COR-L47 (cell line): Measurements from ENCODE around the gene TNNI3K.

Source experiments
- DNase-seq: peaks from one replicate; lab custom pipeline; 2025; lab: John Stamatoyannopoulos, UW

Gene TNNI3K

DNA sequence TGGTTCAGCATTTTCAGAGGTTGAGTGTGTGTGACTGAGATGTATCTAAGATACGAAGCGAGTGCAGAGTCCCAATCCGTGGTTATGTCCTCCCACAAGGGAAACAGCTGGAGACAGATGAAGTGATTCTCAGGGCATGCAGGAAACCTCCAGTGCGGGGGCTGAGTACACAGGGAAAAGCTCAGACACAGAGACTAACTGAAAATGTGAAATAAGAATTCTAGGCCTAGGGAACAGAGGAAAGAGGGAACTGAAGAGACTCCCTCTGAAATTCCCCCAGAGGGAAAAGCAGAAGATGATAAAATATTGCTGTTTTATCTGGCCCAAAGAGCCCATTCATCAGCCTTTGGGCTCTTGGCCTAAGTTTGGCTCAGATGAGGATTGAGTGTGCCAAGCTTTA lies 160.4 kb downstream of the TNNI3K start:
- no peak for DNase-seq

DNA sequence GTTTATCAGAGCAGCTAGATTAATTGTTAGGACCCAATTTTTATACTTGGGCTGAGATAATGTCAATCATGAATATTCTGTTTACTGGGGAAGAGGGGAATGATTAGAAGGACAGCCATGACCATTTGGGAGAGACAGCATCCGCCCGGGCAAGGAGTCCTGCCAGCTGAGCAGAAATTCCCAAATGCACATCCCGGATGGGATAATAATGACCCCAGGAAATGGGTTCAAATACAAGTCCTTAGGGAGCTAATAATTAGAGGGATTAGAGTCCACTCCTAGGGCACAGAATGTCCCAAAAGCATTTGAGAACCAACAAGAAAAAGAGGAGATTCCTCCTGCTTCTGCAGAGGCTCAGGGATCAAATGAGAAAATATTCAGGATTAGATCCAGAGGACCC lies 161.3 kb downstream of the TNNI3K start:
- no peak for DNase-seq

DNA sequence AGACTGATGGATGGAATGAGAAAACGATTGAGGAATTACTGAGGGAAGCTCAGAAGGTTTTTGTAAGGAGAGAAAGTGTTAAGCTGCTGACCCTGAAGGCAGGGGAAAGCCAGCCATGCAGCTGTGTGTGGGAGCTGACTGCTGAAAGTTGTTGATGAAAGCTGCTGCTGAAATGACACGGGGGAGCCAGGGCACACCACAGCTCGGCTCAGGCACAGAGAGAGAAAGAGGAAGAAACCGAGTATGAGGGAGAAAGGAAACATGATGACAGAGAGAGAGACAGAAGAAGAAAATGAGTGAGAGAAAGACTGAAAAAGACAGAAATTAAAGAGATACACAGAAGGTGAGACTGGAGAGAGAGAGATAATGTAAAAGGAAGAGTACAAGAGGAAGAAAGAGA lies 161.7 kb downstream of the TNNI3K start:
- DNase-seq: no peak

DNA sequence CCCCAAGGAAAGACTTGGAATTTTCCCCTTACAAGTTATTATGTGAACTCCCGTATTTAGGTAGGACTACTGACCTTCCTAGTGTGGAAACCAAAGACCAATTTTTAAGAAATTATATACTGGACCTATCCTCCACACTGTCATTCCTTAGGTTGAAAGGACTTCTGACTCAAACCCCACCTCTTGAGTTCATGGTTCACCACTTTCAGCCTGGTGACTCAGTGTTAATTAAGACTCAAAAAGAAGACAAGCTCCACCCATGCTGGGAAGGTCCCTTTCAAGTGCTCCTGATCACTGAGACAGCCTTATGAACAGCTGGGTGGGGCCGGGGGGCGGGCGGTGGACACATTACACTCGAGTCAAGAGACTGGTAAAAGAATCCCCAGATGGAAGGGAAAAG lies 164.1 kb downstream of the TNNI3K start:
- DNase-seq: no peak

- no peak for DNase-seq
Observed at GRCh38 chr1:74402873-74403272, 167.7 kb downstream of the TNNI3K start.

- DNase-seq: no peak
Observed at GRCh38 chr1:74403606-74404005, 168.4 kb downstream of the TNNI3K start.

GRCh38 chr1:74406759-74407158 lies 171.6 kb downstream of the TNNI3K start:
- no peak for DNase-seq

DNA sequence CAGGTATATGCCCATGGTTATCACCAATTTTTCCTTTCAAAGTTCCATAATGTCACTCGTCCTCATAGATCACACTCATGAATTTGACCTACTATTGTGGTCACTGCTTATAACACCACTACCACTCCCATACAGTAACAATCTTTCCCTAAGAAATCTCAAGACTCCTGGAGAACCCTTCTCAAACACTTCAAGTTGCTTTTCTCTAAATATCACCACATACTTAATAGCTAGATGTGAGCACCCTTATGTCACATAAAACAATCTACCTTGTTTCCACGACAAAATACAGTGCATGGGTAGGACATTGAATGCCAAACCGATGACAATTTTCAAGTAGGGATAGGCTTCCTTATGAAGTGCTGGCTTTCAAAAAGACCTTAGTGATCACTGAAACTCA lies 172.7 kb downstream of the TNNI3K start:
- DNase-seq: no peak

DNA sequence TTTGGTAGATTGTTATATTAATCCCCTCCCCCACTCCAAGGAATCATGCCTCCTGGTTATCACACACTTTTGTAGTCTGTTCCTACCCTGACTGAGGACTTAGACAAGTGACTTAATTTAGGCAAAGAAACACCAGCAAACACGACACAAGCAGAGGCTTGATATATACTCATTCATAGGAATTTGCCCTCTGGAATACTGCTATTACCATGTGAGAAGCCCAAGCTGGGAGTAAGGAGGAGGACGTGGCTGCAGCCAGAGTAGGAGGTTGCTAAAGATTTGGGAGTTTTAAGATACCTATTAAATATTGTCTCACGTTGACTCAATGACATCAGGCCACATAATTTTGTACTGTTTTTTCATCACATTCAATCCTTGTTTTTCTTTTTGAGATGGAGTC lies 177.1 kb downstream of the TNNI3K start:
- DNase-seq: no peak

GRCh38 chr1:74415935-74416334 lies 180.7 kb downstream of the TNNI3K start:
- DNase-seq: no peak

DNA sequence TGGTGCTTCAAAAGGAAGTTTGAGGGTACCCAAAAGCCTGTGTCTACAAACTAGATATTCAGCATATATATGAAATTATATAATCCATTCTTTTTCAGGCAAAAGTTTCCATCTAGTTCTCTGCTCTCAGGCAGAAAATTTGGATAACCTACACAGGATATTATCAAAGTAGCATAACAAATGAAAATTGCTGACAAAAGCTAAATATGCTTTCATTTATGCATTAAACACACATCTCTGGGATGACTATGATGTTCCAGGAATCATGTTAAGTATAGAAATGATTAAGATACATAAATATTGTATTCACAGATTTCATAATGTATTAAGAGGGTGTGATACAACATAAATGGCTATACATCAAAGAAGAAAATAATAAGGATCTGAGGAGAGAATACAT lies 184.4 kb downstream of the TNNI3K start:
- DNase-seq: no peak

DNA sequence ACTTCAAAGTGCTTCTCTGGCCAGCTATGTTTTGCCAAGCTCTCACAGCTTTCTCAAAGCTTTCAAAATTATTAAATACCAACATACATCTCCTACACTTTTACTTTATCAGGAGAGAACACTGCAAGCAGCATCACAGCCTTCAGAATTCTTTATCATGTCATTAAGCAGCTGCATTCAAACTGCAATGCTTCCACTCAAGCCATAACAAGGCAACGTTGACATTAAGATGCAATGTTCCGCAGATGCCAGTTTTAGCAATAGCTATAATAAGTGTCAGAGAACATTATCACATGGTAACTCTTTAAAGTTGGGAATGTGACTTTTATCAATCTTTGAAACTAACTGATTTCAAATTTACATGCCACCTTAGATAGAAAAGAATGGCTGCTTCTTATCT lies 185.3 kb downstream of the TNNI3K start:
- no peak for DNase-seq

- DNase-seq: no peak
Observed at GRCh38 chr1:74422421-74423292, 187.5 kb downstream of the TNNI3K start.

DNA sequence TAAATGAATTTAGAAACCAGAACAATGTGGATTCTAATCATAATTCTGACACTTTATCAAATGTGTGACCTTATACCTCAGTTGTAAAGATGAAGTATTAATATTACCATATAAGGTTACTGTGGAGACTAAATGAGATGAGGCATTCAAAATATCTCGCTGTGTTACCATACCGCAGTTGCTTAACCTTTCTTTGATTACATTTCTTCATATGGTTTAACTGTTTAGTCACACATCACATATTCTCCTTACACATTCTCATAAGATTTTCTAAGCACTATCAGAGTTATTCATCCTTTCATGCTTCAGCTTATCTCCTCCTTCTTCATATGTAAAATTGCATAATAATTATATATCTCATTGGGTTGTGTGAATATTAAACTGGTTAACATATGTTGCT lies 188.3 kb downstream of the TNNI3K start:
- DNase-seq: no peak

GRCh38 chr1:74425676-74426075 lies 190.5 kb downstream of the TNNI3K start:
- no peak for DNase-seq

DNA sequence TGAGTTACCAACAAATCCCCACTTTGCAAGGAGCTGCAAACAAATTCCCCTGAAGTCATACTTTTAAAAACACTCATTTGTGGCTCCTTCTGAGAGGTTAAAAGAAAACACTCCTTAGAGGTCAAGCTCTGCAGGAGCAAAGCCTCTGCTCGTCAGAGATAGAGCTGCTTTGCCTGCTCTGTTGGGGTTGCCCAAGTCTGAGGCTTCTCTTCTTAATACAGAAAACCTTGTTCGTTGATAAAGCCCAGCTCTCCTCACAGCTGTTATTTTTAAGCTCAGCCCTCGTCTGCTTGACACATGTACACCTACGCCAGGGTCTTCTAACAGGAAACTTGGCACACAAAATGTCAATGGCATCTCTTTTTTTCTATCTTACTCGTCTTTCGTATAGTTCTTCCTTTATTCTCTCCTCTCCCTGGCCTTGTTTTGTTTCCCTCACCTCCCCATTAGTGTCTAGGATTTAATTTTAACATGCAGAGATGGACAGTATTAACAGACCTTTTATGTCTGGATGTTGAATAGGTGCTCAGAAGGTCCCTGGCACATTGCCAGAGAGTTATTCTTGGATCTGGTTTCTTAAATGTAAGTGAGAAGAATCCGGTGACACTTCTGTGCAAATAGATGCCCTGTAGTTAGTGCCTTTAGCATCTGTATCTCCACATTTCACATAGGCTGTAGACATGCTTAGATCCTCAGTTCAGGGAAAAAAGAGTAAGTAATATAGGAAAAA lies 191.2 kb downstream of the TNNI3K start:
- DNase-seq: peak; percentile 63

DNA sequence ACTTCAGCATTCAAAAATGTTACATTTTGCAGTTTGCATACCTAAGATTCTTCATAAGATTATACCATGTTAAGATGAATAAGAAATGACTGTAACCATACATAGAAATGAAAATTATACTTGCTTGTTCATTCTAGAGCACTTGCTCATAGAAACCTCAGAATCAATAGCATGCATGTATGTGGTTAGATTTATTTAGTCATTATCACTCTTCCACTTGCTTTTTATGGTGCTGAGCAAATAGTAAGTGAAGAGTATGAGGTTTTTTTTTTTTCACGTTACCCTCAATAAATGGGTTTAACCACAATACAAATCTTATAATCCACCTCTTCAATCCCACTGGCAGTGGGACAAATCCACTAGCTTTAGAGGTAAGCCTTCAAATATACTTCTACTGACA lies 192.5 kb downstream of the TNNI3K start:
- no peak for DNase-seq

- peak; percentile 89 for DNase-seq
Observed at GRCh38 chr1:74429580-74429979, 194.4 kb downstream of the TNNI3K start.

GRCh38 chr1:74430342-74430934 lies 195.3 kb downstream of the TNNI3K start:
- DNase-seq: no peak

DNA sequence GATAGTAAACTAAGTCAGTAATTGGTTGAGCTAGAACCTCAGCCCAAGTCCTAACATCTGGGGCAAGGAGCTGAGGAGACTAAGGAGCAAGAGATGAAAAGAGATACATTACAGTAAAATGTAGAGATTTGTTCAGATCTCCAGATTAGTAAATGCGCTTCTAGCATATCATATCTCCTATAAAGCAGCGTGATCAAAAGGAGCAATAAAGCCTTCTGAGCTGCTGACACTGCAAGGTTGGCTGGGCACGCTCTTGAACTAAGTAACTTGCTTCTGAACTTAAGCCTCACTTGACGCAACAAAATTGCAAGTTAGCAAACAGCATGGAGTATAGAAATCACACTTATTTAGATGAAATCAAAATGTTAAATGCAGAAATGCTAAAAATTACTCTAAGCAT lies 196.3 kb downstream of the TNNI3K start:
- no peak for DNase-seq

DNA sequence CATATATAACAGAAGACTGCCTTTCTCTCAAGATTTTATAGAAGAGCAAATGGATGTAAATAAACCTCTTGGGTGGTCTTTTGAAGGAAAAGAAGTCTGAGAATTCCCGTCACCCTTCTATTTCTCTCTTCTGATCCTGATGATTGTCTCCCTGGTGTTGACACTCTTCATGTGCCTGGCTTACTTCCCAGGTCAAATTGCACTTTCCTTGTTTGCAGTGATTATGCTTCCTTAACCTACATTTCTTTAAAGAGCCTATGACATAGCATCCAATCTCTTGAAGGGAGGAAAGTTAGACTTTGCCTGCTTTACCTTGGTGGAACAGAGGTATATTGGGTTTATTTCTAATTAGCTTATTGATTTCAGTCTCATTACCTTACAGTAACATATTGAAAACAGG lies 197.1 kb downstream of the TNNI3K start:
- DNase-seq: peak; percentile 11

GRCh38 chr1:74434321-74434720 lies 199.1 kb downstream of the TNNI3K start:
- no peak for DNase-seq

- no peak for DNase-seq
Observed at GRCh38 chr1:74436078-74436477, 200.9 kb downstream of the TNNI3K start.
